B cell (primary cell): ENCODE data around the gene ERN1. TPM values are rescaled to one million over a fixed set of nuclear protein-coding genes. Genes with fewer than 3 reads are reported as not detected.

Experiments used
- ATAC-seq: fragments of 200-7000 bp; cut with Tn5 transposase; one replicate; pipeline ENCODE4 v1.10.0; 2021; ENCODE audit warnings: low read depth, mild to moderate bottlenecking, moderate number of reproducible peaks, moderate library complexity
- CTCF ChIA-PET: fragments of 350-600 bp; sonication (Branson Sonifier 250); formaldehyde crosslinking; loops from one replicate; lab custom pipeline; 2021; ENCODE audit warnings: antibody characterized with exemption, inconsistent platforms; lab: Charles Lee
- POLR2A ChIA-PET: fragments of 350-600 bp; sonication (Branson Sonifier 250); formaldehyde crosslinking; loops from one replicate; lab custom pipeline; 2021; ENCODE audit warnings: antibody characterized with exemption; lab: Charles Lee
- DNase-seq: peaks from one replicate; pipeline ENCODE4 v3.0.0; 2013
- H2AFZ ChIP-seq: 2 replicates; pipeline ENCODE4 v1.6.1; 2012; ENCODE audit warnings: mild to moderate bottlenecking, low read depth, low read length; ENCODE audit not compliant: insufficient read depth, poor library complexity, severe bottlenecking
- H3K27ac ChIP-seq, 2 donors: 1 replicate in 1 of 2; 2 replicates in 1 of 2; pipeline ENCODE4 v1.5.1; 2012 to 2013; ENCODE audit warnings: low read length in 2 of 2, mild to moderate bottlenecking in 2 of 2, moderate library complexity in 1 of 2
- H3K27me3 ChIP-seq, 4 experiments: fragments of 200-600 bp in 1 of 4; sonication (generic) in 1 of 4; replicated peaks in 1 of 4; 1 replicate in 2 of 4; 2 replicates in 2 of 4; pipeline versions ENCODE4 v1.6.1 to v1.7.0; 2013 to 2016; ENCODE audit warnings: low read length in 3 of 4, mild to moderate bottlenecking in 2 of 4, mixed read lengths in 1 of 4, moderate library complexity in 1 of 4; ENCODE audit not compliant: insufficient read depth in 4 of 4, control insufficient read depth in 3 of 4; ENCODE audit errors: control extremely low read depth in 1 of 4
- H3K36me3 ChIP-seq, 2 experiments: replicated peaks in 1 of 2; 1 replicate in 1 of 2; 2 replicates in 1 of 2; pipeline versions ENCODE4 v1.6.1 to v1.7.1; 2013; ENCODE audit warnings: low read length in 1 of 2; ENCODE audit not compliant: insufficient read depth in 2 of 2, control insufficient read depth in 1 of 2; ENCODE audit errors: control extremely low read depth in 1 of 2, extremely low read depth in 1 of 2
- H3K4me1 ChIP-seq, 2 donors: fragments of 200-600 bp in 1 of 2; sonication (generic) in 1 of 2; 1 replicate in 1 of 2; 2 replicates in 1 of 2; pipeline versions ENCODE4 v1.5.1 to v1.6.1; 2013 to 2017; ENCODE audit warnings: low read length in 2 of 2; ENCODE audit not compliant: control insufficient read depth in 2 of 2, insufficient read depth in 2 of 2
- H3K4me2 ChIP-seq: replicated peaks from 2 replicates; pipeline ENCODE3; 2012; ENCODE audit warnings: mild to moderate bottlenecking, low read depth, low read length; ENCODE audit not compliant: poor library complexity, severe bottlenecking
- H3K4me3 ChIP-seq, 5 experiments: fragments of 200-600 bp in 1 of 5; sonication (generic) in 1 of 5; 1 replicate in 3 of 5; 2 replicates in 2 of 5; pipeline versions ENCODE4 v1.5.1 to v1.7.0; 2011 to 2016; ENCODE audit warnings: low read length in 4 of 5, mild to moderate bottlenecking in 4 of 5, low read depth in 2 of 5, control low read depth in 1 of 5, moderate library complexity in 1 of 5; ENCODE audit not compliant: insufficient read depth in 1 of 5; ENCODE audit errors: control extremely low read depth in 1 of 5, extremely low read depth in 1 of 5
- H3K79me2 ChIP-seq: fragments of 200-600 bp; sonication (generic); one replicate; pipeline ENCODE4 v1.6.0; 2016; ENCODE audit warnings: low read length; ENCODE audit not compliant: control insufficient read depth, insufficient read depth
- H3K9ac ChIP-seq: fragments of 200-600 bp; sonication (generic); 2 replicates; pipeline ENCODE4 v1.6.1; 2017; ENCODE audit warnings: mild to moderate bottlenecking, low read length, moderate library complexity
- H3K9me3 ChIP-seq, 3 donors: one replicate each; pipeline versions ENCODE4 v1.6.1 to v1.7.1; 2013; ENCODE audit warnings: low read length in 2 of 3; ENCODE audit not compliant: control insufficient read depth in 2 of 3, insufficient read depth in 1 of 3; ENCODE audit errors: control extremely low read depth in 1 of 3
- H4K20me1 ChIP-seq: 2 replicates; pipeline ENCODE4 v1.6.0; 2012; ENCODE audit warnings: mild to moderate bottlenecking, low read length; ENCODE audit not compliant: insufficient read depth, control insufficient read depth, poor library complexity, severe bottlenecking
- H3K27ac Mint-ChIP-seq: one replicate; pipeline ENCODE4 v1.8.0; 2021; ENCODE audit warnings: mixed read lengths
- H3K27me3 Mint-ChIP-seq: one replicate; pipeline ENCODE4 v1.8.0; 2021; ENCODE audit warnings: mixed read lengths
- H3K4me1 Mint-ChIP-seq: one replicate; pipeline ENCODE4 v1.8.0; 2021; ENCODE audit warnings: mixed read lengths
- H3K4me3 Mint-ChIP-seq: one replicate; pipeline ENCODE4 v1.8.0; 2021; ENCODE audit warnings: mixed read lengths
- H3K9me3 Mint-ChIP-seq: one replicate; pipeline ENCODE4 v1.8.0; 2022; ENCODE audit warnings: mixed read lengths; ENCODE audit not compliant: insufficient read depth
- EZH2 ChIP-seq: IDR thresholded peaks from 2 replicates; pipeline ENCODE4 v1.6.1; 2012; ENCODE audit warnings: borderline replicate concordance, low read depth, mild to moderate bottlenecking, moderate library complexity, low read length; ENCODE audit not compliant: insufficient read depth, poor library complexity, severe bottlenecking
- WGBS: methylation state at CpG from one replicate; pipeline ENCODE4 v1.1.5; 2013; ENCODE audit warnings: missing lambda C conversion rate; ENCODE audit not compliant: insufficient coverage; 5-methylcytosine and 5-hydroxymethylcytosine counted together
- intact Hi-C: fragments of 100-400 bp; cut with micrococcal nuclease; formaldehyde crosslinking; loops from one replicate; pipeline ENCODE4 v1.10.0; 2022
- polyA plus RNA-seq: library from polyadenylated mRNA; depleted of rRNA; stranded (reverse); fragments of >200 nt; gene quantifications from 2 replicates; pipeline ENCODE4 v1.2.3, GENCODE V29; 2012
- total RNA-seq, 2 donors: library from RNA; stranded (reverse); fragments of 120-200 nt in 1 of 2; gene quantifications; 1 replicate in 1 of 2; 2 replicates in 1 of 2; pipeline versions ENCODE4 v1.2.3 to v1.2.4, GENCODE V29; 2013 to 2022
- TF ChIP-seq, protein P1 (sequence below): fragments of 200-600 bp; IDR thresholded peaks from one replicate; pipeline ENCODE4 v1.8.0; 2022; ENCODE audit warnings: antibody characterized with exemption, mild to moderate bottlenecking

ERN1 gene
- total and polyA plus RNA-seq, 2 donors (not counting 1 experiment from before 2014, with no cell fraction given): 7.0 to 19.4 TPM

DNA sequence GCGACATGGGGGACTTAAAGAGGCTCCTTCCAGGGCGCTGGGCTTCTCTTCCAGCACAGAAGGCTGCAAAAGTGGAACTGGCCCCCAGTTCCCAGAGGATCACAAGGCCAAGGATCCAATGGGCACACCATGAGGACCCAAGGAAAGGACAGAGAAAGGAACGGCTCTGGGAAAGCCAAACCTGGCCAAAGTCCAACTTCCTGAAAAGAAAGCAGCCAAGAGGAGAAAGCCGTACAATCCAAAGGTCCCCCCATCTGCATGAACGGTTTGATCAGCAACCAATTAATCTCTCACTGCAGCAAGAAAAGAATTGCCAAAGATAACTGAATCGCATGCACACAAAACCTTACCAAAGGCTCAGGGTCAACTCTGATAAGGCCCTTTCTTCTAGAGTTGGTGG, 89.7 kb downstream of the ERN1 start:
- POLR2A ChIA-PET: no interaction called here
- no peaks in the 10 kb centered on the region for H3K9me3 ChIP-seq
- H3K9ac ChIP-seq: no peak overlapping the region
- H3K27me3 ChIP-seq: no peaks in the 10 kb centered on the region
- H3K27ac Mint-ChIP-seq: no peak overlapping the region
- peaks cover 0 to 9% of the 10 kb centered on the region in 2 experiments for H3K36me3 ChIP-seq
- 97% methylated on average over 3 of the region's 6 CpGs for WGBS
- no peaks in the 10 kb centered on the region for H3K4me1 ChIP-seq
- H3K4me2 ChIP-seq: no peak overlapping the region
- no peak overlapping the region for H3K4me3 ChIP-seq
- H3K79me2 ChIP-seq: no peaks in the 10 kb centered on the region
- intact Hi-C loops: no loop called here
- no peak for TF ChIP-seq EZH2
- H4K20me1 ChIP-seq: no peaks in the 10 kb centered on the region
- H3K27ac ChIP-seq: no peak overlapping the region
- DNase-seq (no peak), ATAC-seq (no peak)
- CTCF ChIA-PET: interaction anchor here (1.5 kb wide), 1 partner anchor 12 kb away, joined by 4 read pairs; no protein-coding TSS in a partner anchor
- H3K4me3 Mint-ChIP-seq: no peak overlapping the region
- H2AFZ ChIP-seq: no peak overlapping the region
- H3K27me3 Mint-ChIP-seq: no peaks in the 10 kb centered on the region
- H3K9me3 Mint-ChIP-seq: no peaks in the 10 kb centered on the region
- no peaks in the 10 kb centered on the region for H3K4me1 Mint-ChIP-seq

DNA sequence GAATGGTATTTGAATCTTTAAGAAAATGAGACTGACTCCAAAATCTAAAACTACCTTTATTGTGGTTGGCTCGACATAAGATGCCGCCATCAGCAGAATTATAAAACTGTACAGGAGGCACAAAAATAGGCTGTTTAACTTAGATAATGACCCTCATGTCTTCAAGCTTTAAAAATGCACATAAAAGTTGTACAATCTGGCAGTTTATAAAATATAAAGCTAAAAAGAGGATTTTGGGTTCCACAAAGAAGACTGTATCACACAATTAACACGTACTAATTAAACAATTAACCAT, 90.9 kb downstream of the ERN1 start:
- H3K9me3 Mint-ChIP-seq: no peaks in the 10 kb centered on the region
- no peak for ATAC-seq
- CTCF ChIA-PET: interaction anchor here (0.8 to 1.1 kb wide), 3 partner anchors 10 to 137 kb away, joined by 4 to 5 read pairs (median 4); no protein-coding TSS in a partner anchor

More for the DNA sequence above, 90.9 kb downstream of the ERN1 start:
- Histone ChIP-seq H4K20me1 (no peaks in the 10 kb centered on the region), H3K27ac (no peak overlapping the region), H3K4me2 (no peak overlapping the region), H3K79me2 (no peaks in the 10 kb centered on the region), H3K4me1 (no peaks in the 10 kb centered on the region), H3K36me3 (no peaks in the 10 kb centered on the region), H2AFZ (no peak overlapping the region), H3K4me3 (no peak overlapping the region), H3K27me3 (no peaks in the 10 kb centered on the region), H3K9me3 (no peaks in the 10 kb centered on the region), H3K9ac (no peak overlapping the region)
- no peaks in the 10 kb centered on the region for H3K27me3 Mint-ChIP-seq
- WGBS: no CpG with 5 or more reads among the region's 3 CpGs
- TF ChIP-seq EZH2: no peak
- TF ChIP-seq, protein P1, sequence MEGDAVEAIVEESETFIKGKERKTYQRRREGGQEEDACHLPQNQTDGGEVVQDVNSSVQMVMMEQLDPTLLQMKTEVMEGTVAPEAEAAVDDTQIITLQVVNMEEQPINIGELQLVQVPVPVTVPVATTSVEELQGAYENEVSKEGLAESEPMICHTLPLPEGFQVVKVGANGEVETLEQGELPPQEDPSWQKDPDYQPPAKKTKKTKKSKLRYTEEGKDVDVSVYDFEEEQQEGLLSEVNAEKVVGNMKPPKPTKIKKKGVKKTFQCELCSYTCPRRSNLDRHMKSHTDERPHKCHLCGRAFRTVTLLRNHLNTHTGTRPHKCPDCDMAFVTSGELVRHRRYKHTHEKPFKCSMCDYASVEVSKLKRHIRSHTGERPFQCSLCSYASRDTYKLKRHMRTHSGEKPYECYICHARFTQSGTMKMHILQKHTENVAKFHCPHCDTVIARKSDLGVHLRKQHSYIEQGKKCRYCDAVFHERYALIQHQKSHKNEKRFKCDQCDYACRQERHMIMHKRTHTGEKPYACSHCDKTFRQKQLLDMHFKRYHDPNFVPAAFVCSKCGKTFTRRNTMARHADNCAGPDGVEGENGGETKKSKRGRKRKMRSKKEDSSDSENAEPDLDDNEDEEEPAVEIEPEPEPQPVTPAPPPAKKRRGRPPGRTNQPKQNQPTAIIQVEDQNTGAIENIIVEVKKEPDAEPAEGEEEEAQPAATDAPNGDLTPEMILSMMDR: no peak
- intact Hi-C loops: no loop called here
- no peak for DNase-seq
- POLR2A ChIA-PET: no interaction called here
- no peak overlapping the region for H3K27ac Mint-ChIP-seq
- no peaks in the 10 kb centered on the region for H3K4me1 Mint-ChIP-seq
- H3K4me3 Mint-ChIP-seq: no peak overlapping the region
